ENCODE measurements around the gene CYP2J2.

GRCh38 chr1:59949648-59950047, 23.1 kb upstream of the CYP2J2 start:
- TF ChIP-seq ZNF274 (IDR thresholded peaks at IDR 0.05; ENCODE audit: low read depth, low read length) (no peak), SUZ12 (IDR thresholded peaks at IDR 0.05; ENCODE audit: extremely low read depth, insufficient read depth, insufficient read length) (no peak), YY1 (IDR thresholded peaks at IDR 0.05; ENCODE audit: insufficient read depth, insufficient read length) (no peak)

All from NT2/D1 (cell line).